Upper lobe of left lung (tissue), 4 donors: ENCODE data around the gene ZNF215.

ENCODE experiments used
- CTCF ChIP-seq, 6 experiments: fragments of 450-650 bp in 4 of 6; fragments of 200-600 bp in 2 of 6; sonication (generic) in 2 of 6; IDR thresholded peaks; one replicate each; pipeline ENCODE4 v1.5.1; 2016 to 2019; ENCODE audit warnings: antibody characterized with exemption in 6 of 6
- EP300 ChIP-seq, 4 donors: sonication (generic); formaldehyde crosslinking; IDR thresholded peaks; one replicate each; pipeline ENCODE4 v1.5.1; 2017; ENCODE audit warnings: antibody characterized with exemption in 4 of 4, control low read depth in 2 of 4
- POLR2AphosphoS5 ChIP-seq, 2 donors: sonication (generic); formaldehyde crosslinking; IDR thresholded peaks; one replicate each; pipeline ENCODE4 v1.5.1; 2017; ENCODE audit warnings: antibody characterized with exemption in 2 of 2

- no peak for TF ChIP-seq EP300 (IDR thresholded peaks at IDR 0.05)
- TF ChIP-seq CTCF (IDR thresholded peaks at IDR 0.05): no peak
- TF ChIP-seq POLR2AphosphoS5 (IDR thresholded peaks at IDR 0.05): no peak
Measured at GRCh38 chr11:6900327-6900999, 25.8 kb upstream of the ZNF215 start.
